ENCODE results near the gene PACRG. TPM values are rescaled to one million over a fixed set of nuclear protein-coding genes. Genes with fewer than 3 reads are reported as not detected.
"Not testable (repeated sequence)": the region's sequence is repeated elsewhere in the genome, so short reads cannot be mapped to it uniquely, and the experiment has no call there.

PACRG gene
- polyA plus RNA-seq, 4 donors = 10.9 to 21.0 (median 15.7) TPM

DNA sequence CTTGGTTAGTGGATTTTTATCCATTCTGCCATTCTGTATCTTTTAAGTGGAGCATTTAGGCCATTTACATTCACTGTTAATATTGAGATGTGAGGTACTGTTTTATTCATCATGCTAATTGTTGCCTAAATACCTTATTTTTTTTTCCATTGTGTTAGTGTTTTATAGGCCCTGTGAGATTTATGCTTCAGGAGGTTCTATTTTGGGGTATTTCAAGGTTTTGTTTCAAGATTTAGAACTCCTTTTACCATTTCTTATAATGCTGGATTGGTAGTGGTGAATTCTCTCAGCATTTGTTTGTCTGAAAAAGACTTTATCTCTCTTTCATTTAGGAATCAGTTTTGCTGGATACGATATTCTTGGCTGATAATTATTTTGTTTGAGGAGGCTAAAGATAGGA, 255.5 kb downstream of the PACRG start:
- not testable (repeated sequence) for DNase-seq (ENCODE audit: low read depth in 4 of 4, low spot score in 3 of 4)

DNA sequence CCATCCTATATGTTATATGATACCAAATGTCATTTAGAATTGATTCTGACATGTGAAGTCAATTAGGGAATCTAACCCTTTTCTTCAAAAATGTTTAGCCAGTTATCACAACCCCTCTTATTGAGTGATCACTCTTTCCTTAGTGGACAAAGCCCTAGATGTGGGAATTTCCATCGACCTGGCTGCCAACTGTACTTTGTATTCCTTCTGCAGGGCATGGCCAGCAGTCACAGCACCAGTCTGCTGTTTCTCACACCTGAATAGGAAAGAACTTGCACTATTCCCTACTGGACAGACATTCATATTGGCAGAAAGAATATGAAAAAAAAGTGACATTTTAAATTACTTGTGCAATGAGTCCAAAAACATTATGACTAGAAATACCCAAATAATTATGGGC, 271.0 kb downstream of the PACRG start:
- DNase-seq (ENCODE audit: low read depth in 4 of 4, low spot score in 3 of 4) = no peak

DNA sequence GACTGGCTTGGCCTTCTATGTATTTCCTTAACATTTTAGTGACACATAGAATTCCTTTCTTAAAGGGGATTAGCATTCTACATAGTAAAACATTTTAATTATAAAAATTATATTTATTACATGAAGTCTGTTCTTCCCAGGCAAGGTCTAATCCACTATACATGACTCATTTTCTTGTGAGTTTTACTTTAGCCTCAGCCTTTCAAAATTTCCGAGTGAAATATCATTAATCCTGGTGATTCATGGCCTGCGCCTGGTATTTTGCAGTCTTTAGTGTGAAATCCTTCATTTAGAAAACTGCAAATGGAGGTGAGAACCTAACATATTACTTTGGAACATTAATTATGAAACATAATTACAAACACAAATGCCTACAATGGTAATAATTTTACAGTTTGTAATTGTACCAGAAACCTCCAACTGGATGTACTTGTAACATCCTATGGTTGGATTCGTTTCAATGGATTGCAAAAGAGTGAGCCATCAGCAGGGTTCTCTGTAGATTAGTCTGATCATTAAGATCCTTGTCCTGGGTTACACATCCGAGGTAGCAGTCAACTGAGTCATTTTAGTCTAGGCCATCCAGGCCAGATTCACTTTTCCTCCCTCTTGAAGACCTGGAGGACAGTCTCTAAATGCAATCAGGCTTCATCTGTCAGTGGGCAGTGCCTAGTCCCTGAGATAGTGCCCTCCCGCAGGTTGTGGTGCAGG, 272.0 kb downstream of the PACRG start:
- DNase-seq (ENCODE audit: low read depth in 4 of 4, low spot score in 3 of 4) = no peak

DNA sequence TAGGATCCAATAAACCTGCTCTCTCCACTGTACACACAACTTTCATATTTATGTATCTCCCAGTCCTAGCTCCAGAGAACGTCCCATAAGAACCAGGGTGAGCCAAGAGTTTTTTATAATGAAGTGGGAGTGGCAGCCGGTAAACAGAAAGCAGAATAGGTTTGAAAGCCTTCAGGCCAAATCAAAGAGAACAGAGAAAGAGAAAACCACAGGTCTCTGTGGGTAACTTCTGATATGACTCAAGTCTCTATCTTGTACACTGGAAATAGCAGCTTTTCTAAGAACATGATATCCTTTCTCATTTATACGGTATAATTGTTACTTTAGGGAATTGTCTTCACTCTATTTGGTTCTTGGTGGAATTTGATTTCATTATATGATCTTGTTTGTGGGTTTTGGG, 273.6 kb downstream of the PACRG start:
- DNase-seq (ENCODE audit: low read depth in 4 of 4, low spot score in 3 of 4) = no peak

DNA sequence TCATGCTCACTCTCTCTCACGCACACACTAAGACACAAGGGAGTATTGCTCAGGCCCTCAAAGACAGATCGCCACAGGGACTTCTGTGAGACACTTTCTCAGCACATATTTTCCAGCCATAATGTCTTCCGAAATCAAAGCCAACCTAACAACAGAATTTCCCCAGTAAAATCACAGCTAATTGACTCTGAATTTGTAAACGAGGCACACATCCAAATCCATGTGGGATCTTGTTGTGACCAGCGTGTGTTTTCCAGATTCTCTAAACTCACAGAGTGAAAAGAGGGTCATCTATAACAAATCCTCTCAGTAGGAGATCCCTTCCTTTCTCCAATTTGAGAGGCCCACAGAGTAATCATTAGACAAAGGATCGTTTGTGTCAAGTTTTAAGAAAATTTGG, 280.4 kb downstream of the PACRG start:
- DNase-seq (ENCODE audit: low read depth in 4 of 4, low spot score in 3 of 4) = no peak

DNA sequence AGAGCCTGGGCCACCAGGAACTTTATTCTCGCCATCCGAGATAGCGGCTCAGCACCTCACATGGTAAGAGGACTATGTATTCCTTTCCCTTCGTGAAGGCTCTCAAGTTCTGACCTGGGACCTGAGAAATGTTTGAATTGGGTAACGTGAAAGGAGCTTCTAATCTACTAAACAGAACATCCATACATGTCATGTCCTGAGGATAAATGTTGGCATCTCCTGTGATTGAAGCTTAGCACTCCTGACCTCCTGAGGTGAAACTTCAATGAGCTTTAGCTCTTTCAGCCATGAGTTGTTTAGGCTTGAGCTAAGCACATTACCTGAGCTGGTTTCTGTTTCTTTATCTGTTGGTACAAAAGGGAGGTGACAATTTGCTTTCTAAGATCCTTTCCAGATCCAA, 280.9 kb downstream of the PACRG start:
- DNase-seq (ENCODE audit: low read depth in 4 of 4, low spot score in 3 of 4) = no peak

DNA sequence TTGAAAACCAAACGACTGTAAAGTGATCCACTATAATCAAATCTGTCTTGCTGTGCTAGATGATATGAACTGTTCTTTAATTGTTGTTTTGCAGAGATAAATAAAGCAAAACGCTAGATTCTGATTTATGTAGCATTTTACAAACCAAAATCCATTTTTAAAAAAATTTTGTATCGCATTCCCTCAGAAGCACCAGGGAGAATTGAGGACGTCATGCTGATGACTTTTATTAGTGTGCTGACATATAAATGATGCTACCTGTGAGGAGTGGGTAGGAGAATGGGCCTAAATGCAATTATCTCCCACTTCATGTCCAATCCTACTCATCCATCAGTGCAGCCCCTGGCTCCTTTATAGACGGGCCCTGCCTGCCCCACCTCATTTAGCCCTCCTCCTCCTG, 282.4 kb downstream of the PACRG start:
- no peak for DNase-seq (ENCODE audit: low read depth in 4 of 4, low spot score in 3 of 4)

DNA sequence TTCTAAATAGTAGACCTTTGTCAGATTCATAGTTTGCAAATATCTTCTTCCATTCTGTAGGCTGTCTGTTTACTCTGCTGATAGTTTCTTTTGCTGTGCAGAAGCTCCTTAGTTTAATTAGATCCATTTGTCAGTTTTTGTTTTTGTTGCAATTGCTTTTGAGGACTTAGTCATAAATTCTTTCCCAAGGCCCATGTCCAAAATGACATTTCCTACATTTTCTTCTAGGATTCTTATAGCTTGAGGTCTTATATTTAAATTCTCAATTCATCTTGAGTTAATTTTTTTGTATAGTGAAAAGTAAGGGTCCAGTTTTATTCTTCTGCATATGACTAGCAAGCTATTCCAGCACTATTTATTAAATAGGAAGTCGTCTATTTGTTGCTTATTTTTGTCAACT, 287.0 kb downstream of the PACRG start:
- DNase-seq (ENCODE audit: low read depth in 4 of 4, low spot score in 3 of 4) = no peak

DNA sequence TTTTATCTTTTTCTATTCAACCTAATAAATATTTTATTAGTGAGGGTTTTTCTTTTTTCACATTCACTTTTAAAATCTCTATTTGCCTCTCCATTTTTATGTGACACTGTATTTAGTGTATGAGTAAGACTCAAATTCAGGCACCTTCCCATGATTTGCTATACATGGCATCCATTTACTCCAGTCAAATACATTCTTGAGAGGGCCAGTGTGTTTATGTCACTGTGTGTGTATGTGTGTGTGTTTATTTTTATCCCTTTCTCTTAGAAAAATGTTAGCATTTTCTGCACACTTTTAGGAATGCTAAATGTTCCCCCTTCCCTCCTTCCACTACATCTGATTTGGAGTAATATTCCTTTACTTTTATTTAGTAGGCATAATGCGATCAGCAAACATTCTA, 290.0 kb downstream of the PACRG start:
- no peak for DNase-seq (ENCODE audit: low read depth in 4 of 4, low spot score in 3 of 4)

DNA sequence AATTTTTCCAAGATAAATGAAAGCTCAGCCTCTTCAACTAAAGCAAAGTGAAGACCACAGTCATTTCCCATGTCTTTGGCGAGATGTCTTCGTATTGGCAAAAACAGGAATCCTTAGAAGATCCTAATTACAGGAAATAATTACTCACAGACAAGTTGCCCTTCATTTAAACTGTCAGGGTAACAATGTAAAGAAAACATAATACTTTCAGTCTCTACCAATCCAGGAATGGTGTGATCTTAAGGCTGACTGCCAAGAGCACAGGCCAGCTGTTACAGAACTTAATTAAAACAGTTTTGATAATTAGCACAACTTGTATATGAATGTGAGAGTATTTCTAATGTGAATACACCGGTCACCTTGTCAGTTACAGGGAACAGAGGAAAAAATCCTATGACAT, 292.2 kb downstream of the PACRG start:
- no peak for DNase-seq (ENCODE audit: low read depth in 4 of 4, low spot score in 3 of 4)

DNA sequence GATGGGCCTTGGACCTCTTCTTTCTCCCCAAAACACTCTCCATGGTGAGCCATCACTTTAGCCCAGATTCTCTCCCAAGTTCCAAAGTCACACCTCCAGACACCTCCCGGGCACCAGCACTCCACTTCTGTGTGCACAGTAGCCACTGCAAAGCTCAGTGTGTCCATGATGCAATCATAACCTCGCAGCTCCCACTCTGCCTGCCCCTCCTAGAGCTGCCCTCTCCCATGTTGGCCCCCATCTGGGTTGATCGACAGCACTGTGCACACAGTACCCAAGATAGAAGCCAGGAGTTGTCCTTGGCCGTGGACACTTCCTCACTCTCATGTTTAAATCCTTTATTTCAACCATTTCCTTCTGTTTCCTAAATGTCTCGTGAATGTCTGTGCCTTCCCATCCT, 293.3 kb downstream of the PACRG start:
- no peak for DNase-seq (ENCODE audit: low read depth in 4 of 4, low spot score in 3 of 4)

DNA sequence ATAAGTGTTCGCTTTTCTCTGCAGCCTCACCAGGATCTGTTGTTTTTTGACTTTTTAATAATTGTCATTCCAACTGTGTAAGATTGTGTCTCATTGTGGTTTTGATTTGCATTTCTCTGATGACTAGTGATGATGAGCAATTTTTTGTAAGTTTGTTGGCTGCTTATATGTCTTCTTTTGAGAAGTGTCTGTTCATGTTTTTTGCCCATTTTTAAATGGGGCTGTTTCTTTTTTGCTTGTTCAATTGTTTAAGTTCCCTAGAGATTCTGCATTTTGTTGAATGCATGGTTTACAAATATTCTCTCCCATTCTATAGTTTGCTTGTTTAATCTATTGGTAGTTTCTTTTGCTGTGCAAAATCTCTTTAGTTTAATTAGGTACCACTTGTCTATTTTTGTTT, 295.9 kb downstream of the PACRG start:
- DNase-seq (ENCODE audit: low read depth in 4 of 4, low spot score in 3 of 4) = no peak

DNA sequence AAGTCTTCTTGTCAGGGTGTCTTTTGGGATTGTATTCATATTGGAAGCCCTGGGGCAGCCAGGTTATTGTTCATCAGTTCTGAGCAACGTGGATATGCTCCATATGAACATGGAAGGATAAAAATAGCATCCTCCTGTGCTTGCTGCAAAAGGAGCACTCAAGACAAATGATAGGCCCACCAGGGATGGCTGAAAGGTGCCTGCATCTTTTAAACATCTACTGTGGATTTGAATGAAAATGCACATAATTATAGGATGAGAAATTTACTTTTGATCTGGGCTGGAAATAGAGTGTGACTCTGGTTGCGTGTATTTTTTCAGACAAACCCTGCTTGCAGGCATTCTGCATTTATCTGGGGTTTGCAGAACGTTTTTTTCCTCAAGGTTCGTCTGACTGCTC, 299.1 kb downstream of the PACRG start:
- no peak for DNase-seq (ENCODE audit: low read depth in 4 of 4, low spot score in 3 of 4)

DNA sequence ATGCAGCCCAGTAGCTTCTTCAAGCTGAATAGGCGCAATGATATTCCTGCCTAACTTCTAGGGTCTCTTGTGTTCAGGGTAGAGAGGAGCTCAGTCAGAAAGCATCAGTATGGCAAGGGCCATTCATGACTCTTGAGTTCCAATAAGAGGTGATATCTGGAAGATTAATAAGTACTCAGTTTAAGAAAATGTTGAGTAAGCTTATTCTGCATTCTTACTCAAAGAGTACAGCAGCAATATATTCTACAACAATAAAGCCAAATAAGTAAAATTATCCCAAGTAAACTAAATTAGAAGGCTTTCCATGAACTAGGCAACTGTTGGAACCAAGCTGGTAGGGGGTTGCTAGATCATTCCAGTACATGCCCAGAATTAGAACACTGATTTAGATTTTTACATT, 303.2 kb downstream of the PACRG start:
- DNase-seq (ENCODE audit: low read depth in 4 of 4, low spot score in 3 of 4) = no peak

DNA sequence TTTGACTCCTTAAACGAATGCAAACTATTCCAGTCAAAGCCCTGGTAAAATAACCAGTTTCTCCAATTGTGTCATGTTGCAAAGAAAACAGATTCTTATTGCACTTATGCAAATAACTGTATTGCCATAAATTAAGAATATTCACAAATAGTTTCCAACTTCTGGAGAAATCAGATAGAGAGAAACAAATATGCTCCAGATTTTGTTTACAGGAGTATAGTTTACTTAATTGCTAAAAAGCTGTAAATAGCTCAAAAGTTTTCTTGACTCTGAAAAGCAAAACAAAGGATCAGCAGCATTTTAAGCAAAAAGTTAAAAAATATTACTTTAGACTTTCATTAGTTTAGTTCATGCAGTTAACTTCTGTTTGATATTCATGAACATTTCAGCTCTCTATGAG, 304.2 kb downstream of the PACRG start:
- no peak for DNase-seq (ENCODE audit: low read depth in 4 of 4, low spot score in 3 of 4)

DNA sequence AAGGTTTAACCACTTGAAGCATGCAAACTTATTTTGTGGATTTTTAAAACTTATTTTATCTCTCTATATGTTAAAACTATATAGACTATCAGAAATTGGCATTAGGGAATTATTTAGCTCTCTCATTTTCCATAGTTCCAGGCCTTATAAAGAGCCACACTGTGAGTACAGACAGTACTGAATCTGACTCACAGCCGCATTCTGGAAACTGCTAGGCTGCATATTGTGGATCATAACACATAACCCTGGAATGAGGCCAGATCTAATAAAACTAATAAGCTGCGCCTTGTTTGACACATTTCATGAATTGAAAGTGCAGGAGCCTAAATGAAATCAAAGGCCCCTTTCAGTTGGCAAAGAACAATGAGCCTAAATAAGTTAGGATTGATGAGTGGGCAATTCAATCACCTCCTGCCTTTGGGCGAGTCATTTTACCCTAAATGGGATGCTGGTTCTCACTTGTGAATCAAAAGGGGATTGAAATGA, 308.4 kb downstream of the PACRG start:
- DNase-seq (ENCODE audit: low read depth in 4 of 4, low spot score in 3 of 4) = no peak

DNA sequence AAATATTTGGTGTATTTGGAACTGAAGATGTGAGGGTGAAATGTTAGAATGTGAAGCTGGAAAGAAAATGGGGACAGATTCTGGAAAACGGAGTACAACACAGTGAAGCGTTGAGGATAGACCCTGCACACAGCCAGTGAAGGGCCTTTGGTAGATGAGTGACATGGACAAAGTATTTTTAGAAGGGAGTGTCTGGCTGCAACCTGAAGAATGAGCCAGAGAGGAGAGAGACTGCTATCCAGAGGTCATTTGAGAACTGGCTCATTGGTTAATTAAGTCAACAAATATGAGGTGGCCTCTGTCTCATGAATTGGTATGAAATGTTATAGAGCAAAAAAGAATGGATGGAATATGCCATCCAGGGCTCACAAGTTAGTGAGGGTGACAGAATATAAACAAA, 310.5 kb downstream of the PACRG start:
- no peak for DNase-seq (ENCODE audit: low read depth in 4 of 4, low spot score in 3 of 4)

DNA sequence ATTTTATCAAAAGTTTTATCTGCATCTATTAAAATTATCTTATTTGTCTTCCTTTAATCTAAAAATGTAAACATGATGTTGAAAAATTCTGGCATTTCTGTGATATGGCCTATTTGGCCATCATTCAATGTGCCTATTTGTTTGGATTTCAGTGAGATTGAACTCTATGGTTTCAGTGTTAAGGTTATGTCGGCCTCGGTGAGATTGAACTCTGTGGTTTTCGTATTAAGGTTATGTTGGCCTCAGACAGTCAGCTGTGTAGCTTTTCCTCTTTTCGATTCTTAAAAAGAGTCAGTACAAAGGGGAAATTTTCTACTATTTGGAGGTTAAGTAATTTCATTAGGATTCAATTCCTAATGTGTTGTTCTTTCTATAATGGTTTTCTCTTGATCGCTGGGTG, 320.6 kb downstream of the PACRG start:
- DNase-seq (ENCODE audit: low read depth in 4 of 4, low spot score in 3 of 4) = no peak

DNA sequence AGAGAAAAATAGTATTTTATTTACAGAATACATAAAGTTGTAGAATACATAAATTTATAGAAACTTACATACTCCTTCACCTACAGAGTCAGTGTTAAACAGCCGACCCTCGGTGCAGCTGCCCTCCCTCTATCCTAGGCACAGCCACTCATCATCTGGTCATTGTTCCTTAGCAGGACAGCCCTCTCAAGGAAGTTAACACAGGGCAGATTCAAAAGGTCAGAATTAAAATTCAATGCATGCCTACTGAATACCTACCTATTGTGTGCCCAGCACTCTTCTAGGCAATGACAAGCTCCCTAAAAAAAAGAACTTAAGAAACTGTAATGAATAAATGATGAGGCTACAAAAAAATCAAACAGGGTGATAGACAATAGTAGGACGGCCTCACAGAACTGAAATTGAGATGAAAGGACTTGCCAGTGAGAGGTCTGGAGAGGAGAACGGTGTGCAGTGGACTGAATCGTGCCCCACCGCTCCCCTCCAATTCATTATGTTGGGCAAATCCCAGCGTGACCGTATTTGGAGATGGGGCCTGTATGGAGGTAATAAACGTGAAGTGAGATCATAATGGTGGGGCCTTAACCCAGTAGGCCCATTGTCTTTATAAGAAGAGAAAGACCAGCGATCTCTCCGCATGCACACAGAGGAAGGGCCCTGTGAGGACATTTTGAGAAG, 326.0 kb downstream of the PACRG start:
- DNase-seq (ENCODE audit: low read depth in 4 of 4, low spot score in 3 of 4) = no peak

DNA sequence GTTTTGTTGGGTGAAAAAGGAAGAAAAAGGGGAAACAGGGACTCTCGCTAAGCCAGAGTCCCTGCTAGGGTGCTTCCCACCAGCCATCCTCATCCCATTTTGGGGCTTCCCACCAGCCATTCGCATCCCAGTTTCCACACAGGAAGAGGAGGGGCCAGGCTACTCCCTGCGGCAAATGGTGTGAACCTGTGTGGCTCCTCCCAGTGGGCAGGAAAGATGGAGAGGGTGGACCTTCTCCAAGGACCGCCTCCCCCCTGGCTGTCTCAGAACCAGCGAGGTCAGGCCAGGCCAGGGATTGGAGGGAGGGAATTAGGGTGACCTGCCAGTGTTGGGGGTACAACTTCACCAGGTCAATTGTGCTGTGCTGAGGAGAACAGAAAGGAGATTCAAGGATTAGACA, 326.9 kb downstream of the PACRG start:
- DNase-seq (ENCODE audit: low read depth in 4 of 4, low spot score in 3 of 4) = no peak

DNA sequence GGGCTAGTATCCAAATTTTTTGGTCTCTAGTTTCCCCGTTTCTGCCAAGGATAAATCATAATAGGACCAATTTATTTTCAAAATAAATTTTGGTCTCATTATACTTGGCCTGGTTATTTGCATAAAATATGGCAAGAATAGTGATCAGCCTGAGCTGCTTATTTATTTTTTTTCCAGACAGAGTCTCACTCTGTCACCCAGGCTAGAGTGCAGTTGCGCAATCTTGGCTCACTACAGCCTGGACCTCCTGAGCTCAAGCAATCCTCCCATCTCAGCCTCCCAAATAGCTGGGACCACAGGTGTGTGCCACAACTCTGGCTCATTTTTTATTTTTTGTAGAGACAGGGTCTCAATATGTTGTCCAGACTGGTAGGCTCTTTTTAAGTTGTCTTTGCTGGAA, 329.5 kb downstream of the PACRG start:
- DNase-seq (ENCODE audit: low read depth in 4 of 4, low spot score in 3 of 4) = no peak

DNA sequence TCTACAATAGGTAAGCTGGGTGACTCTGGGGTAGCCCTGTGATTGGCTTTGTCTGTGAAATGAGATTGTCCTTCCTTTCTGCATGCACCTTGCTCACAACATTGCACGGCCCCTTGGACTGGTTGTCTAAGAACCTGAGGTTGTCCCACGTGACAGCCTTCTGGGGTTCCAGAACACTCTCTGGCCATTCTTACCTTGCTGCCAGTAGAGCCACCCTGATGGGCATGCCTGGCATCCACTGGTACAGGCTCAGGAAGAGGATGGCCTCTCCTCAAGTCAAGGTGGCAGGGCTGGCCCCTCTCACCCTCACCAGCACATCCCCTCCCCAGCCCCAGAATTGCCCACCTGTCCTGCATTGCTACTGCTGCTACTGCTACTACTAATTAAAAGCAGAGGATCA, 335.0 kb downstream of the PACRG start:
- no peak for DNase-seq (ENCODE audit: low read depth in 4 of 4, low spot score in 3 of 4)

DNA sequence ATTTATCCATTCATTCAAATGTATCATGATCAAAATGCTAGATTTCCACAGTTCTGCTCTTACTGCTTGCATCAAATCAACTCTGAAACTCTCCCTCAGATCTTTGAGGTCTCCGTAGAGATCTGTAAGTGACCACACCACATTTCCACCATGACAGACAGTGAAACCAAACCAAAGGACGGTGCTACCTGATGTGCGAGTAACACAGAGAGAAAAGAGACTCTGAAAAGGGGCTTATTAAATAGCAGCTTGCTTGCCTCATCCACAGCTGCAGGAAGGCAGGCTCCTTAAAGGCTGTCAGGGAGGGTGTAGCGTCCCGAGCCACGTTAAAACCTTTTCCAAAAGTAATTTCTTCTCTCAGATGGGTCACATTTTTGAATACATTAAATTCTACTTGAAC, 335.8 kb downstream of the PACRG start:
- DNase-seq (ENCODE audit: low read depth in 4 of 4, low spot score in 3 of 4) = no peak
